HG03342 (cell line): Measurements from ENCODE around the gene SLC19A1.

ENCODE experiments used
- ATAC-seq: cut with Tn5 transposase; IDR thresholded peaks from one replicate; pipeline ENCODE4 v1.9.1; 2021; ENCODE audit warnings: mild to moderate bottlenecking, moderate library complexity; ENCODE audit not compliant: unreplicated experiment

The SLC19A1 gene

GRCh38 chr21:45457161-45457831, 84.9 kb downstream of the SLC19A1 start:
- no peak for ATAC-seq

GRCh38 chr21:45456584-45457160, 85.6 kb downstream of the SLC19A1 start:
- ATAC-seq = no peak

GRCh38 chr21:45455674-45456583, 86.3 kb downstream of the SLC19A1 start:
- no peak for ATAC-seq

- ATAC-seq = no peak
These were observed 87.1 kb downstream of the SLC19A1 start for GRCh38 chr21:45454926-45455673.

DNA sequence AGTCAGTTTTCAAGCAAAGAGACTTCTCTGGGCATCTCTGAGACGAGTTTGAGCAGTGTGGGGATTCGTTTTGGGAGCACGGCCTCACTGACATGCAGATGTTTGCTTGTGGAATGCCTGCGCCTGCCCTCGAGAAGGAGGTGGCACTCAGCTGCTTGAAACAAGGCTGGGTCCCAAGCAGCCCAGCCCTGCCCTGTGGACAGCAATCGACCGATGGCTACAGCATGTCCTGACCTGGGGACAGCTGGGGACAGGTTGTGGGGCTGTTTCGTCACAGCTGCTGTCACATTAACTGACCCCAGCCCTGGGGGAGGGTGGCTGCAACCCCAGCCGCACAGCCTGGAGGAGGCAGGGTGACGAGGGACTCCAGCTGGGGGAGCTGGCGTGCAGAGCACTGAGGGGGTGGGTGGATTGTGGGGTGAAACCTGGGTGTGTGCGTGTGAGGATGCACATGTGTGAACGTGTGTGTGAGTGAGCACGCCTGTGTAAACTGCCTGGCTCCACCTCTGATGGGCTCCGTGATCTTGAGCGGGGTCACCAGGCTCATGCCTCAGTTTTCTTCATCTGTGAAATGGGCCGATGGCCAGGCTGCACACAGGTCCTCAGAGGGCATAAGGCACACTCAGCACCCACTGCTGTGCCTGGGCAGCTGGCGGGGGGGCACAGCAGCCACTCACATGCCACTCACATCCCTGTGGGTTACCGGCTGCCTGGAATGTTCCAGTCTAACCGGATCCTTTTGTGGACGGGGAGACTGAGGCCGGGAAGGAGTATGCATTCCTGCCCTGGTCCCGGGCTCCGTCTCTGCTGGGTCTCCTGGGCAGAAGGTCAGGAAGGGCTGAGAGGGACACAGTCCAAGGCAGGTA, 87.9 kb downstream of the SLC19A1 start:
- no peak for ATAC-seq

DNA sequence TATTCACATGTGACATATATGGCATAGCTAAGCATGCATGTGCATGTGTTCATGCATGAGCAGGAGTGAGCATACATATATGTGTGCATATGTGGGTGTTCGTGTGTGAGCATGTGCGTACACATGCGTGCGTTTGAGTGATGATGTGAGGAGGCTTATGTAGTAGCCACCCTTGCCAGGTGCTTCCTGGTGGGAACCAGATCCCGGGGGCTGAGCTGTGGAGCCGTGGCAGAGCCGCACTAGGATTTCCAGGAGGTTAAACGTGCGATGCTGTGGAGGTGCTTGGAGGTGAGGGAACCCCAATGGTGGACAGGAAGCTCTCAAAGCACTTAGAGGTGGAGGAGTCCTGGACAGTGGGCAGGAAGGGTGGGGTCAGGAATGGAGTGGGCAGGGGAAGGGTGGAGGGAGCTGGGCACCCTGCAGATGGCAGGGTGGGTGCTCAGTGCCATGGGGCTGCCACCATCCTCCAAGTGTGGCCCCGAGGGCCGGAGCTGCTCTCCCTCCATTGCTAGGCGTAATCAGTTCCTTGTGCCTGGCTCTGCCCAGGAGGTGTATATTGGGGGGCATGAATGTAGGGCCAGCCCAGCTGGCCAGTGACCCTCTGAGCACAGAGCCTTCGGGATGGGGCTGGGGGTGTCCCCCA, 88.8 kb downstream of the SLC19A1 start:
- ATAC-seq = no peak

- ATAC-seq = no peak
These were observed 89.4 kb downstream of the SLC19A1 start for GRCh38 chr21:45452696-45453307.

DNA sequence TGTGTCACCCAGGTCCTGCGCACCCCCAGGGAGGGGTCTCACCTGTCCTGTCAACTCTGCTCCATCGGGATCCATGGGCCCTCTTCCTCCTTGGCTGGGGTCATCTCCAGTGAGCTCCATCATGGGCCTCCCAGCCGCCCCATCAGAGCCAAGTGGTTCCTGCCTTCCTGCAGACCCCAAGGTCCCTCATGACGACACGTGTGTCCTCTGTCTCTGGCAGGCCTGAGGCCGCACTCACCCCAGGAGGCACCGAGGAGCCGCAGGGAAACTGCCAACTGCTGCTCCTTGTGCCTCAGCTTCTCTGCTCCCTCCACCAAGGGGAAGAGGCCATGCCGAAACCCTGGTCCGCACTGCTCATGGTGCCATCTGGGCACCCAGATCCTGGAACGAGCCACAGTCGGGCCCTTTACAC, 90.5 kb downstream of the SLC19A1 start:
- ATAC-seq = no peak

- ATAC-seq = no peak
These were observed 91.0 kb downstream of the SLC19A1 start for GRCh38 chr21:45451091-45451740.

DNA sequence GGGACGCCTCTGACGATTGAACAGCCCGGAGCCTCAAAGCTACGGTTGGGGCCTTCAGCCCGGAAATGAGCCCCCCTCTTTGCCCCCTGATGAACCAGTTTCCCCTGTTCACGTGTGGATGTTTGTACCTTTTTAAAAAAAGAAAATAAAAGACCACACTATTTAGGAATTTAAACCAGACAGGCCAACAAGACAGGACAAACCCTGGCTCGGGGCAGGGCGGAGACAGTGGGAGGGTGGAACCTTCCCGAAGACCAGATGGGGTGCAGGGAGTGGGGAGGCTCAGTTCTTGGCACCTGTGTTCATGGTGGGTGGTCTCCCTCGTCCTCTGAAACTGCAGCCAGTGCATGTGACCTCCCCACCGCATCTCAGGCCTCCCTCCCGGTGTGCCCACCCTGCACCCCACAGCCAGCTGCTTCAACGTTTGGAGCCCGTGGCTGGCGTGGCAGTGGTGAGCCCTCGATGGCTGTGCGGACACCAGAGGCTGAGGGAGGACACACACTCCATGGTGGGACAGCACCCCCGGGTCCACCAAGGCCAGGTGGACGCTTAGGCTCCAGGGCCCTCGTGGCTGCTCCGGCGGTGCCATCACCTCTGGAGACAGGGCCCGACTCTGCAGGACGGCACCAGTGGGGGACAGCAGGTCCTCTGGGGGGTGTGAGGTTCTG, 91.7 kb downstream of the SLC19A1 start:
- ATAC-seq = no peak

GRCh38 chr21:45449658-45450422, 92.4 kb downstream of the SLC19A1 start:
- no peak for ATAC-seq

DNA sequence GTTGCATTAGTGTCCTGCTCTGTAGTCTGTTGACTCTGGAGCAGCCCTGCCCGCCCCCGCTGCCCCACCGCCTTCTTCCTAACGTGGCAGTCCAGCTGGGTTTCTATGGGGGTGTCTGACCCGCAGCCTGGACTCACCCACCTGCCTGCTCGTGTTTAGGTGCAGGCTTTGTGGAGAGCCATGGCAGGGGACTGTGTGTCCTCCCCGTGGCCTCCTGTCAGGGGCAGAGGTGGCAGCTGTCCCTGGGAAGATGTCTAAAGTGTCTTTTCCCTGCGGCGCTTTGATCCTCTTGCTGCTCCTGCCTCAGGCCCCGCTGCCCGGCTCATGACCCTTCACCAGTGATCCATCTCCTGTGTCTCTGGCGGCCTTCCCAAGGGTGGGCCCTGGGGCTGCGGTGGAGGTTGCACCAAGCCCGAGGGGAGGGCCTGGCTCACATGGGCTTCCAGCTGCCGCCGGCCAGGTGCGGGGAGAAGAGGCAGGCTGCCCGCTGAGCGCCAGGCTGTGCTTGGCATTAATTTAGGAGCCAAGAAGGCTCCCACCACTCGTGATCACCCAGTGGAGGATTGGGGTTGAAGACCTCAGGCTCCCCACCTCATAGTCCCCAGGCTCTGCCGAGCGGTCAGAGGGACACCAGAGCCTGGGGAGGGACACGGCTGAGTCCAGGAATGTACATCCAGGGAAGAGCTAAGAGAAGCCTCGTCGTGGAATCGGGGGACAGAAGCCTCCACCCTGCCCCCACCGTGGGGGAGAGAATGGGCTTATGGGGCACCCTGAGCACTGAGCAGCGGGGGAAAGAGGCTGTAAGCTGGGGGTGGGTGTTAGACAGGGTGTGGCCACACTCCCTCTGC, 93.2 kb downstream of the SLC19A1 start:
- no peak for ATAC-seq

DNA sequence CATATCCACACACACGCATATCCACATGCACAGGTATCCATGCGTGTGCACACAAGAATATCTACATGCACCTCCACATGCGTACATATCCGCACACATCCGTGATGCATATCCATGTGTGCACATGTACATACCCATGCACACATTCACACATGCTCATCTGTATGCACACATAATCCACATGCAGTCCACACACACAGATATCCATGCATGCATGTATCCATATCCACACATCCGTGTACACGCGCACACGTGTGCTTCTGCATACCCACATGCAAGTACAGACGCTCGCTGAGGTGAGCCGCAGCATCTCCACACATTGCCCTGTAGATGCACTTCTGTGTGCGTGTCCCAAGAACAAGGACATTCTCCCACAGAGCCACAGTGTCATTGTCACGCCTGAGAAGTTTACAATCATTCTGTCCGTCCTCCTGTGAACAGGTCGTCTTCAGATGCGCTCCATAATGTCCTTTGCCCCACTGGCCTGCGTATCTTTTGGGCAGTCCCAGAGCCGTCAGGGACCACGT, 93.9 kb downstream of the SLC19A1 start:
- ATAC-seq = no peak
